SK-MEL-5 (cell line): ENCODE results near the gene GRB10. TPM values are rescaled to one million over a fixed set of nuclear protein-coding genes. Genes with fewer than 3 reads are reported as not detected.

Source experiments
- DNase-seq: peaks from one replicate; pipeline ENCODE4 v3.0.0-alpha.2; 2016; ENCODE audit warnings: low read depth, low spot score
- in situ Hi-C: cut with HindIII; loops from 2 replicates; pipeline ENCODE4 v1.10.0; 2016; ENCODE audit warnings: low sequenced_read_pairs, high pct_unique_total_duplicates, low pct_unique_long_range_greater_than_20kb
- total RNA-seq: library from RNA; depleted of rRNA; stranded (reverse); fragments of >200 nt; shearing (Covaris generic); gene quantifications from 2 replicates; pipeline ENCODE4 v1.2.3, GENCODE V29; 2014

Gene GRB10
- total RNA-seq, 1 experiment from 2014 or later, result 94.3 TPM

DNA sequence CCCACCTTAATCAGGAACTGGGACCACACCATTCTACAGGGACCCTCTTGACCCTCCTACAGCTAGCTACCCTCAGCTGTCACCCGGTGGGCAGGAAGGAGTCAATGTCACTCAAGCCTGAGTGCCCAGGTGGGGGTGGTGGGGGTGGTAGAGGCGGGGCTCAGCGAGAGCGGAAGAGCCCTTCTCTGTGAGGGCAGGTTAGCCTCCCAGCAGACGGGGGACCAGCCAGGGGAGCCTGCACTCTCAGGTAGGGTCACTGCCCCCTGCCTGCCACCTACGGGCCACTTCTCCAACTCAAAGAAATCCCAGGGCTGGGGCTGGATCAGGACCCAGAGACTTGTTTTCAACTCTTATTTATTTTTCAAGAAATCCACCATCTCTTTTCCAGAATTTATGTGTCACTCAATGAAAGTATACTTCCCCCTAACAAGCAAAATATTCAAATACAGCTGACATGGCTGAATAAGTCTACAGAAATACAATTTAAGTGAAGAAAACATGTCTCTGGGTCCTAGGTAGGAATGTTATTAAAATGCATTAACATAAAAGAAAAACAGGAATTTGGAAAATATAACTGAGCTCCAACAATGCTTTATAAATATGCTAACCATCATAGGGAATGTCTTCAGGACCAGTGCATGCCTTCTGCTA lies 154.1 kb downstream of the GRB10 start:
- DNase-seq, result no peak
- in situ Hi-C loops, result no loop called here

DNA sequence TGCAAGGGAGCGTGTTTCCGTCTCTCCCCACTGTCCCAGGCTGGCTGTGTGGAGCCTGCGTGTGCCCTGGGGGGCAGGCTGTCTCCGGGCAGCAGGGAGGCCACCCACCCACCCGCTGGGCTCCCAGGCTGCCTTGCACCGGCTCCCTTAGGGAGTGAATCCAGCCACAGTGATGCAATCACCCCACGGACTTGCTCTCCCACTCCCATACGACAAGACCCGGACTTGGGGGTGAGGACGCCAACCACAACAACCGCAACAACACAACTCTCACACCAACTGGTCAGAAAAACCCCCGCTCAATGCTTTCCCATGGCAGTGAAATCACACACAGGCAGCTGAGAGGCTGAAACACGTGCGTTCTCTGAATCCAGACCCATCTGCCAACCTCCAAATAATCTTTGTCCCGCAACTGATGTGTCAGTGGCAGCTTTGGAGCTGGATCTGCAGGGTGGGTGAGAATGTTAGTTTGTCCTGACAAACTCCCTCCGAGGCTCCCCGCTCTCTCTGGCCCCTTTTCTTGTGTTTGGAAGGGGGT lies 154.8 kb downstream of the GRB10 start:
- in situ Hi-C loops, result no loop called here
- DNase-seq, result no peak

DNA sequence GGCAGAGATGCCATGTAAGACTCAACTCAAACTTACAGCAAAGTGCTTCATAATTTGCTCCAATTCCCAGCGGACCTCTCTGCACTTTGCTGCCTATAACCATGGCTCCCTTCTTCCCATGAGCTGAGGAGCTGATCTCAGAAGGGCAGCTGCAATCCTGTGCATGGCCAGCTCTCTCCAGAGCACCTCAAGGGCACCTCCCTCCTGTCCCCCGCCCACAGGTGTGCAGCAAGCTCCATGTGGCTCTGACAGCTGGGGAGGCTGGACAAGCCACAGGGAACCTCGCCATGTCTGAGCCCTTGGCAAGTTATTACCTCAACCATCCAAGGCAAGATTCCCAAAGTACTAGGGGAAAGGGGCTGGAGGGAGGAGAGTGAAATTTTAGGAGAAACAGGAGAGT lies 156.4 kb downstream of the GRB10 start:
- in situ Hi-C loops, result no loop called here
- no peak for DNase-seq

DNA sequence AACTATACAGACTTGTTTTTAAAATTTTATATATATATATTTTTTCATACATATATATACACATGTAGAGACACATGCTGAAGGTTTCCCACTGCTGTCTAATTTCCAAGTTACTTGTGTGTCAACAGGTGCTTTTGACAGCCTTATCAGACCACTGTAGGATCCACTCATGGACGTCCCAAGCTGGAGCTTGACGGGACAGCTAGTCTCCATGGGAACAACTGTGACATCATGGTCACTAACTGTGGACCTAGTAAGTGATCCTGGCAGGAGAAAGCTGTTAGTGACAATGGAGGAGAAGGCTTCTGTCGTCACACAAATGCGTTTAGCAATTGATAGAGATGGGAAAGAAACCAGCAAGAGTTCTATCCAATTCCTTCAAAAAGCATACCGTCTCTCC lies 157.3 kb downstream of the GRB10 start:
- DNase-seq, result no peak
- in situ Hi-C loops, result no loop called here

DNA sequence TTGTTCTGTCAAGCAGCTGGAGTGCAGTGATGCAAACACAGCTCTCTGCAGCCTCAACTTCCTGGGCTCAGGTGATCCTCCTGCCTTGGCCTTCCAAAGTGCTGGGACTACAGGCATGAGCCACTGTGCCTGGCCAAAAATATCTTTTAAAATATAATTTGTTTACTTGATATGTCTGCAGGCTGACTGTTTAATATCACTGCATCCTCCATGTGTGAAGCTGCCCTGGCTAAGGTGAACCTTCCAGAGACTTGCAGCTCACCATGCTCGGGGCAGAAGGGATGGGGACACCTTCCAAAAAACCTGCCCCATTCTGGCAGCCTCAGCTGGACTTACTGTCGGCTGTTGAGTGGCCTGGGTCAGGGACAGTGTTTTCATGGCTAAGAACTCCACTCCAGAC lies 159.9 kb downstream of the GRB10 start:
- no peak for DNase-seq
- in situ Hi-C loops, result no loop called here

DNA sequence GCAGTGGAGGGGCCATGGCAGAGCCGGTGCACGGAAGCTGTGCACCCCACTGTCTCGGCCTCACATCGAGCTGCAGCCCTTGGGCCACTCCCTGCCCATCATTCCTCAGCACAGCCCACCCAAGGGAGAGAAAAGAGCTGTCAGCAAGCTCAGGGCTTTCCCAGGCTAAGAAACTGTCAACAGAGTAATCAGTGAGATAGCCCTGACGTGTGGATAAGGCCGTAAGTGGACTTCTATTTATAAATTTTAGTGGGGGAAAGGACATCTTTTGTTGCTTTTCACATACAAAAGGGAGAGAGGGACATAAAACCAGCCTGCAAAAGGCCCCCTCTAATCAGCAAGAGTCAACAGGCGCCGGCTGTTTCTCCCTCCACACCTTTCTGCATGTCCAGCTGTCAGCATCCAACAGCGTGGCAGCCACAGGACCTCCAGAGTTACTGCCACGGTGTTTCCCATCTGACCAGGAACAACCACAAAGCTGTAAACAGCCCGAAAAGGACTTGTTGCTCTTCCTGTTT lies 160.7 kb downstream of the GRB10 start:
- in situ Hi-C loops, result no loop called here
- DNase-seq, result no peak

DNA sequence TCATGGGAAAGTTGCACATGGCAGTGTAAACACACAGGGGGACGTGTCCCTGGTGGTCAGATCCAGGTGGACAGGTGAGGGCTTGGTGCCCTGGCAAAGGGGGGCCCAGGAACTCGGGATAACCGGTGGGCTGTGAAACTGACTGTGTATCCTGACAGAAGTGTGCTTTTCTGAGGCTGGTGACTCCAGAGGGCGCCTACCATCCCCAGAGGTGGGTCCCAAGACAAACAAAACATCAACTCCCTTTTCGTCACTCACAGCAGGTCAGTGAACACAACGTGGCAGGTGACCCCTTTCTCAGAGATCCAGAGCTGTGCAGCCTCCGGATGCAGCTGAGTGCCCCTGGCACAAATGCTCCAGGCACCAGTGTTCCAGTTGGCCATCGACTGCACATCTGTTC lies 161.5 kb downstream of the GRB10 start:
- in situ Hi-C loops, result no loop called here
- DNase-seq, result no peak

DNA sequence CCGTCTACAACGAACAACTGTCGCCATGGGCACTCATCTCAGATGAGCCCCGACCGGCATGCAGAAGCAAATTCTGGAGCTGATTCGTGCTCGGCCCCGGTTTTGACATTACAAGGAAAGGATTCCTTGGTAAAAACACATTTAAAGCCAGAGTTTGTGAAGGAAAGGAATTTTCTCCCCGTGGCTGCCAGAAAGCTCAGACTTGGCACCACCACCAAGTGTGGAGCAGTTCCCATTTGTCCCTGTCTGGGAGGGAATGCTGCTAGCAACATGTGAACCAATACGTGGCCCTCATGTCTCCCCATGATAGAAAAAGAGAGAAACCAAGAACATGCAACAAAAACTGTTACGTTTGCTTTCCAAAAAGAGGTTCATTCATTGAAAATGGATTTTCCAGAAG lies 162.3 kb downstream of the GRB10 start:
- no peak for DNase-seq
- in situ Hi-C loops, result no loop called here

DNA sequence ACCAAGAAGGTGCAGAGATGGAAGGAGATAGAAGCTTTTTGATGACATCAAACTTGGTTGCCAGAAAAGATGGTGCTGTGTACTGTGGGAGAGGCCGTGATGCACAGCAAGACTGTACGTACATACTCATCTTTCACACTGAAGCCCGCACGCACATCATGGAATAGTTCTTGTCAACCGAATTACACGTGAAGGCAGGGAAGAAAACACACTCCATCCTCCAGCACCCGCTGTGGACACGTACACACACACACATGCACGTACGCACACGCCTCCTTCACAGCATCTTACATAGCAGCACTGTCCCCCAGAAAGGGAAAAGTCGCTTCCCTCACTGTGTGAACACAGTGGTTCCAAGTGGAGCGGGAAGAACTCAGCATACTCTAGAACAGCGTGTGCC lies 163.0 kb downstream of the GRB10 start:
- DNase-seq, result no peak
- in situ Hi-C loops, result no loop called here

DNA sequence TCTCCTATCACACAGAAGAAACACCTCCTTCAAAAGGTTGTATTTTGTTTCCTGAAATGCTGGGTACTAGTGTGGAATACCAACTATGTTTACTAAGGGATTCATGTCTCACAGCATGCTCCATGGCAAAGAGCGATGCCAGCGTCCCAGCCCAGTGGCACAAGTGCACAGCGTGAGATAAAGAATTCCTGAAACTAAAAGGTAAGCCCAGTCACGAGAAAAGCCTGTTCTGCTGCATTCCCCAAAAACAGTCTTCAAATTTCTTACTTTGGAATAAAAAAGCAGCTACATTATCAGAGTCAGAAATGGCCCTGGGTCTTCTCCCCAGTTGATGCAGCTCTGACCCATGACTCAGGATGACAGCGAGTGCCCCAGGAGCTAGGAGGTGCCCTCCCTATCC lies 164.4 kb downstream of the GRB10 start:
- in situ Hi-C loops, result no loop called here
- DNase-seq, result no peak

DNA sequence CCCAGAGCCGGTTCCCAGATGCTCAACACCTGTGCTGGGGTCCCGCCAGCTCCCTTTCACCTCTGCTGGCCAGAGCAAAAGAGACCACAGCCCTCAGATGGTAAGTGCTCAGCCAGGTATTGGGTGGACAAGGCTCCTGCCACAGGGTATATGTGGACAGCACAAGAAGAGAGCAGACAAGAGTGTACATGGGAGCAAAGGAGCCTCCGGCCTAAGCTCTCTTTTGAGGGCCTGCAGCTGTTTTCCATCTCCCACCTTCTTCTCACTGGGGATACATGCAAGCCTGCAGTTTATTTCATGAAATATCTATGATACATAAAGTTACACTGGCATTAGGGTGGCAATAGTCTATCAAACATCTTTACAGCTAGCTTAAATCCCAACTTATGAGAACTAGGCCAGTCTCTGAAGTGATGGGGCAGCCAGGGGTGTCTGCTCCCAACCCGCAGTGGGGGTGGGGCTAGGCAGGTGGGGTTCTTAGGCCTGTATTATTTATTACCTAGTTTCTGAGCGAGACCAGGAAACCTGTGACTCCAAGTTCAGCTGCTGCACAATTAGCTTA lies 167.1 kb downstream of the GRB10 start:
- DNase-seq, result no peak
- in situ Hi-C loops, result no loop called here

DNA sequence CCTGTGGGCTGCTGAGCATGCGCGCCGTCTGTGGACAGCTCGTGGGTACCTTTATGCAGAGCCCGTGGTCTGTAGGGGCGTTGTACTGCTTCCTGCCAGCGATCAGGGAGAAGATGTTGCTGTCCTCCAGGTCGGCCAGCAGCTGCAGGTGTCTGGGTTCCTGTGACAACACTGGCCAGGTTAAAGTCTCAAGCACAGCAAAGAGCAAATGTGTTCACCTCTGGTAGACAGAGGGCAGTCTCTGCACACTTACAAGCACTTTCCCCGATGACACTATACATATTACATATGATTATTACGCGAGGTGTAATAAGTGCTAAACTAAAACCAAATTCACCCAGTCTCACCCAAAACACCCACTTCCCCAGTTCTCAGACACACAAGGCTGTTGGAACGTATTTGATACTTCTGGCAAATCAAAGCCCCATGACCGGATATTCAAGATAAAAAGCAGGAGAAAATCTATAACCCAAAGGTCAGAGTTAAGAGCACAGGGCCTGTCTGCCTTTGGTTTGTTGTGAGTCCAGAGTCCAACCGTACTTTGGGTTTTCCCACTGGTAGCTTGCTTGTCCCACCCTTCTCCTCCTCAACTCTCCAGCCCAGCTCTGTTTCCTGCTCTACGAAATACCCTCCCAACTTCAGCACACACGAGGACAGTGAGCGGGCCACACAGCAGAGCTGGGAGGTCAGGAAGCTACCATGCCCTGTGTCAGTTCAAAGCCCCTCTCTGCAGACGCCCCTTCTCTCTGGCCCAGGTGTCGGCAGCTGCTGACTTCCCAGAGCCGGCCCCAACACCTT lies 167.8 kb downstream of the GRB10 start:
- in situ Hi-C loops, result no loop called here

DNA sequence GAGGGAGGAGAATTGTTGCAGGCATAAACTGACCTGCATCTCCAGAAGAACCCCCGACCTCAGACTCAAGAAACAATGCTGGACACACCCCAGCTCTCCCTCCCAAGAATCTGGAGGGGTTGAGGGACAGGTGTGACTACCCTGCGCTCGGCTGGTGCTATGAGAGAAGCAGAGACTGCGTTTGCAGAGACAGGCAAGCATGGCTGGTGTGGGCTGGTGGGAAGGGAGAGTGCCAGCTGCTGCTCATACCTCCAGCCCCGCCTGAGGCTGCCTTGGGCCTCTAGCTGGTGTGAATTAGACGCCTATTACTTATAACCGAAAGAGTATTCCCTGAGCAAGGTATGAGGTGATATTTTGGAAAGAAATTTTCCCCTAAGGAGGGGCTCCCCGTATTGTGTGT lies 169.2 kb downstream of the GRB10 start:
- DNase-seq, result no peak
- in situ Hi-C loops, result no loop called here

More for the DNA sequence above, 167.8 kb downstream of the GRB10 start:
- peak; percentile 22 for DNase-seq

DNA sequence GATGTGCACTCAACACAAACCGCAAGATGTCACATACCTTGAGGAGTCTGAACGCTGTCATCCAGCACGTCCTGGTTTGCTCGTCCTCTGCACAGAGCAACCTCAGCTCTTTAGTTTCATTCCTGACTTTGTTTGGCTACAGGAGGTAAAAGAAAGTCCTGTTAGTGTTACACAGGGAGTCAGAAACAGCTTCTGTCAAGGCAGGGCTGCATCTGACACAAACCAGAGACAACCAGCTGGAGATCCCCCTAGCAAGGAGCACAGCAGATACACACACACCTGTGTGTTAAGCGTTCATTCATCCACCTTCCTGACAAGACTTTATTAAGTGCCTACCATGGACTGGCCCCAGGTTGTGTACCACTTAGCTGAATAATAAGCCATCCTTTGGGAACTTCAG lies 170.0 kb downstream of the GRB10 start:
- DNase-seq, result no peak
- in situ Hi-C loops, result no loop called here

DNA sequence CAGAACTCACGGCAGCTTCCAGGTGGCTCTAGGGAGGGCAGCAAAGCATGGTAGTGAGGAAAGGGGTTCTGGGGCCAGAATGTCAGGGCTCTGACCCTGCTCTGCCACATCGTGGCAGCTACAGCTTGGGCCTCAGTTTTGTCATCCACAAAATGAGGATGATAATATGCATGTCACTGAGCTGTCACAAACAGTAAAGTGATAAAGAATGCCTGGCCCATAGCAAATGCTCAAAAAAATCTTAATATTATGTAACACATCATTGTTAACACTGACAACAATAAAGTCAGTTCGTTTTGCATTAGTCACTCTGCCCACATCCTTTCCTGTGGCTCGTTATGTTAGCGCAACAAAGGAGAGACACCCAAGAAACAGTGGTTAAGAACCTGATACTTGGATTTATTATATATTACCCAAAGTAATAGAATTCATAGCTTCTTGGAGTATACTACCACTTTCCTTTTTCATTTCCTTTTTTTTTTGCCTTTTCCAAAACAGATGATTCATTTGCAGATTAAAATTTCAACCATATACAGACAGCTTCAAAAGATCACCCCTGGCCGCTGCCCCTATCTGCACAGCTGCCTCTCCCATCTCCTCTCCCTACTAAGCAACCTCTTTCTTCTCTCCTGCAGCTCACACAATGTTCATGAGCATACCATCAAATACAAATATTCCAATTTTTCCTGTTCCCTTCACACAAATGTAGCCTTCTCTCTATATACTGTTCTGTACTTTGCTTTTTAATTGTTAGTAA lies 172.0 kb downstream of the GRB10 start:
- in situ Hi-C loops, result no loop called here
- no peak for DNase-seq

DNA sequence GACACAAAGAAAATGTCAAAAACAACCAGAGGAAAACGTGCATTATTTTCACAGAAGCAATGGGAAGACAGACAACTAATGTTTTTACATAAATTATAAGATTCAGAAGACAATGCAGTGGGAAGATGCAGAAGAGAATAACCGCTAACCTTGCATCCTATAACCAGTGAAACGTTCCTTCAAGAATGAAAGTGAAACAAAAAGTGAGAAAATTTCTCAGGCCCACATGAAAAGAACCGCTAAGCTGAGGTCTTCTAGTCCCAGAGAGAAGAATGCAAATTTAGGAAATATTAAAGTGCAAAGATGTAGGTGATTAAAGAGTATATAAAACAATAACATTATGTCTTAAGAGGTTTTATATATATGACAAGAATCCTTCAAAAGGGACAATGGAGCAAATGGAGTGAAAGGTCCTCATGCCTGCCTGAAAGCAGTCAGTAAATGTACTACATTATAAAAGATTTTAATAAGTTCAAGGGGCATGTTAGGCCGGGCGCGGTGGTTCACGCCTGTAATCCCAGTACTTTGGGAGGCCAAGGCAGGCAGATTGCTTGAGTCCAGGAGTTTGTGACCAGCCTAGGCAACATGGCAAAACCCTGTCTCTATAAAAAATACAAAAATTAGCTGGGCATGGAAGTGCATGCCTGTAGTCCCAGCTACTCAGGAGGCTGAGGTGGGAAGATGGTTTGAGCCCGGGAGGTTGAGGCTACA lies 174.3 kb downstream of the GRB10 start:
- in situ Hi-C loops, result no loop called here
- no peak for DNase-seq

DNA sequence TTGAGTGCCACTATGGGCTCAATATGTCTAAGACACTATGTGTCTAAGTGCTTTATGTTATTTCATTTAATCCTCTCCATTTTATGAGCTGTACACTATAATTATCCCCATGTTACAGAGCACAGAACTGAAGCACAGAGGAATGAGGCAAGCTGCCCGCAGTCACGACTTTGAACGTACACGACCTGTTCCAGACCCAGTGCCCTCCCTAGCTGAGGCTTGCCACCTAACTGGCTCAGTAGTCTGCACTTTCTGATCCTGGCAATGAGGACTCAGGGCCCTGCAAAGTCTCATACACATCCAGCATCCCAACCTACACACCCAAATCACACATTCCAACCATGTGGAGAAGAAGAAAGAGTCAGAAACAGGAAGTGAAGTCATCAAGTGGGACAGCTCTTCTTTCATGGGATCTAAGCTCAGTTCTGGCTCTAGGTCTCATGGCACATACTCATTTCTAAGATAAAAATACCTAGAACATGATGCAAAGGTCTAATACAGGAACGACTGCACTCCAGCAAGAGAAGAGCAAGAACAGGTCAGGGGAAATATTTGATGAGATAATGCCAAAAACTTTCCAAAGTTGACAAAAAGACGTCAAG lies 175.1 kb downstream of the GRB10 start:
- DNase-seq, result no peak
- in situ Hi-C loops, result no loop called here
